ENCODE results near the gene SELENOI.

- no peak for TF ChIP-seq POLR2AphosphoS5 (IDR thresholded peaks at IDR 0.05; ENCODE audit: borderline replicate concordance, low read depth, low read length)
- TF ChIP-seq EZH2 (IDR thresholded peaks at IDR 0.05), result no peak
These were observed 40.4 kb upstream of the SELENOI start for GRCh38 chr2:26305540-26305939.

Data from SK-N-MC (cell line).